Loucy (cell line): ENCODE results near the gene SLC26A6.

Experiments
- H2AFZ ChIP-seq: fragments of 200-600 bp; sonication (generic); 2 replicates; pipeline ENCODE4 v1.6.0; 2016; ENCODE audit warnings: antibody characterized with exemption, mild to moderate bottlenecking, low read length, moderate library complexity
- H3F3A ChIP-seq: fragments of 200-600 bp; 2 replicates; pipeline ENCODE4 v1.6.0; 2016; ENCODE audit warnings: antibody characterized with exemption, low read depth, mild to moderate bottlenecking
- H3K27me3 ChIP-seq: fragments of 200-600 bp; sonication (generic); 2 replicates; pipeline ENCODE4 v1.6.1; 2014; ENCODE audit warnings: low read length, mild to moderate bottlenecking; ENCODE audit not compliant: insufficient read depth, poor library complexity, severe bottlenecking
- H3K36me3 ChIP-seq: fragments of 200-600 bp; sonication (generic); 2 replicates; pipeline ENCODE4 v1.6.1; 2016; ENCODE audit warnings: low read length; ENCODE audit not compliant: insufficient read depth
- H3K4me1 ChIP-seq: fragments of 200-600 bp; sonication (generic); 2 replicates; pipeline ENCODE4 v1.5.1; 2014; ENCODE audit warnings: low read length, mild to moderate bottlenecking; ENCODE audit not compliant: insufficient read depth, poor library complexity, severe bottlenecking
- H3K4me2 ChIP-seq: fragments of 200-600 bp; sonication (generic); 2 replicates; pipeline ENCODE4 v1.6.0; 2014; ENCODE audit warnings: antibody characterized with exemption, low read length, low read depth, mild to moderate bottlenecking; ENCODE audit not compliant: poor library complexity, severe bottlenecking
- H3K4me3 ChIP-seq: fragments of 200-600 bp; sonication (generic); 2 replicates; pipeline ENCODE4 v1.5.1; 2014; ENCODE audit warnings: low read length, mild to moderate bottlenecking, mixed read lengths; ENCODE audit not compliant: poor library complexity, severe bottlenecking
- H3K79me2 ChIP-seq: fragments of 200-600 bp; sonication (generic); 2 replicates; pipeline ENCODE4 v1.6.1; 2014; ENCODE audit warnings: low read length; ENCODE audit not compliant: insufficient read depth
- H3K9ac ChIP-seq: fragments of 200-600 bp; sonication (generic); 2 replicates; pipeline ENCODE4 v1.6.0; 2014; ENCODE audit warnings: mild to moderate bottlenecking, low read depth, low read length, moderate library complexity; ENCODE audit not compliant: poor library complexity, severe bottlenecking
- H3K9me2 ChIP-seq: fragments of 200-600 bp; sonication (generic); replicated peaks from 2 replicates; pipeline ENCODE4 v1.6.1; 2016; ENCODE audit warnings: low read depth, low read length, mixed read lengths
- H3K9me3 ChIP-seq: fragments of 200-600 bp; sonication (generic); 2 replicates; pipeline ENCODE4 v1.6.1; 2014; ENCODE audit warnings: mild to moderate bottlenecking, antibody characterized with exemption, low read length, low read depth; ENCODE audit not compliant: insufficient read depth
- H4K20me1 ChIP-seq: fragments of 200-600 bp; sonication (generic); 2 replicates; pipeline ENCODE4 v1.6.0; 2014; ENCODE audit warnings: antibody characterized with exemption, low read length, mild to moderate bottlenecking; ENCODE audit not compliant: insufficient read depth, poor library complexity, severe bottlenecking
- CTCF ChIP-seq: fragments of 200-600 bp; sonication (generic); conservative IDR thresholded peaks from 2 replicates; pipeline ENCODE4 v1.5.1; 2014; ENCODE audit warnings: mild to moderate bottlenecking, antibody characterized with exemption, low read length
- EZH2phosphoT487 ChIP-seq: fragments of 200-600 bp; IDR thresholded peaks from 2 replicates; pipeline ENCODE4 v1.6.1; 2018; ENCODE audit warnings: antibody characterized with exemption, mild to moderate bottlenecking, moderate library complexity, borderline replicate concordance

The SLC26A6 gene

GRCh38 chr3:48633256-48633655 lies 2.0 kb downstream of the SLC26A6 start:
- TF ChIP-seq EZH2phosphoT487: no peak

GRCh38 chr3:48631516-48632448 lies 3.5 kb downstream of the SLC26A6 start:
- TF ChIP-seq EZH2phosphoT487 (no peak), CTCF (no peak)
- peaks cover 40% of the 10 kb centered on the region for H3K79me2 ChIP-seq
- H3K9me3 ChIP-seq: no peaks in the 10 kb centered on the region
- peak overlapping the region; percentile 4 for H3K4me2 ChIP-seq
- no peaks in the 10 kb centered on the region for H3K27me3 ChIP-seq
- no peaks in the 10 kb centered on the region for H3F3A ChIP-seq
- H3K9ac ChIP-seq: no peak overlapping the region
- H2AFZ ChIP-seq: no peak overlapping the region
- H3K36me3 ChIP-seq: peaks cover 39% of the 10 kb centered on the region; the same call in 1 of the 2 replicates
- H3K4me3 ChIP-seq: no peak overlapping the region
- peaks cover 23% of the 10 kb centered on the region for H3K4me1 ChIP-seq
- H3K9me2 ChIP-seq: no peaks in the 10 kb centered on the region
- H4K20me1 ChIP-seq: peaks cover 18% of the 10 kb centered on the region

More at GRCh38 chr3:48633256-48633655, 2.0 kb downstream of the SLC26A6 start:
- Histone ChIP-seq H2AFZ (no peak overlapping the region), H3K79me2 (peaks cover 40% of the 10 kb centered on the region), H3K4me3 (no peak overlapping the region), H4K20me1 (peaks cover 18% of the 10 kb centered on the region), H3K4me1 (peaks cover 23% of the 10 kb centered on the region), H3F3A (no peaks in the 10 kb centered on the region), H3K4me2 (peak overlapping the region; percentile 97), H3K36me3 (peaks cover 26% of the 10 kb centered on the region; the same call in 1 of the 2 replicates), H3K9ac (peak overlapping the region; percentile 93), H3K9me3 (no peaks in the 10 kb centered on the region), H3K27me3 (no peaks in the 10 kb centered on the region), H3K9me2 (no peaks in the 10 kb centered on the region)

- H3K27me3 ChIP-seq: no peaks in the 10 kb centered on the region
- no peaks in the 10 kb centered on the region for H3F3A ChIP-seq
- no peaks in the 10 kb centered on the region for H3K9me2 ChIP-seq
- H2AFZ ChIP-seq: no peak overlapping the region
- no peak overlapping the region for H3K4me2 ChIP-seq
- TF ChIP-seq EZH2phosphoT487 (no peak), CTCF (no peak)
- H3K4me3 ChIP-seq: no peak overlapping the region
- peaks cover 35% of the 10 kb centered on the region for H3K79me2 ChIP-seq
- H3K36me3 ChIP-seq: peaks cover 47% of the 10 kb centered on the region; the same call in 1 of the 2 replicates
- H3K9ac ChIP-seq: no peak overlapping the region
- peaks cover 18% of the 10 kb centered on the region for H4K20me1 ChIP-seq
- peaks cover 13% of the 10 kb centered on the region for H3K4me1 ChIP-seq
- no peaks in the 10 kb centered on the region for H3K9me3 ChIP-seq
These were observed 4.4 kb downstream of the SLC26A6 start for GRCh38 chr3:48630833-48631232.
